K562 (cell line): ENCODE data around the gene ZFAND2A. TPM values are rescaled to one million over a fixed set of nuclear protein-coding genes. Genes with fewer than 3 reads are reported as not detected.

Source experiments
- ATAC-seq: fragments of 200-7000 bp; cut with Tn5 transposase; 3 replicates; pipeline ENCODE4 v1.9.1; 2020; ENCODE audit warnings: moderate library complexity
- BruUV-seq: library from RNA; stranded (reverse); fragments of 400-500 nt; replicated peaks from 2 replicates; lab custom pipeline; 2021; lab: Mats Ljungman, UMichigan
- CTCF ChIA-PET: fragments of 300-600 bp; formaldehyde crosslinking; extraction: SDS; loops from one replicate; lab custom pipeline; 2021; ENCODE audit warnings: low intra/inter-chr PET ratio; lab: Yijun Ruan, JAX
- POLR2A ChIA-PET: fragments of 300-600, 350-650 bp; sonication (Branson Sonifier 250); formaldehyde crosslinking; extraction: SDS; loops from one replicate; lab custom pipeline; 2021; ENCODE audit warnings: antibody characterized with exemption, inconsistent platforms; lab: Yijun Ruan, JAX
- DNase-seq, 4 experiments: peaks; one replicate each; pipeline versions ENCODE4 v3.0.0 to v3.0.0-alpha.2; 2011 to 2018; ENCODE audit warnings: low spot score in 3 of 4, mixed read lengths in 3 of 4; ENCODE audit errors: extremely low read depth in 1 of 4
- FAIRE-seq: peaks from 2 replicates; lab custom pipeline; 2011; peaks lifted over from hg19 to GRCh38; lab: Jason Lieb, UNC
- H2AFZ ChIP-seq: 2 replicates; pipeline ENCODE4 v1.6.0; 2011; ENCODE audit warnings: low read depth, low read length, control low read depth, inconsistent platforms
- H3K27ac ChIP-seq: fragments of 200-600 bp; 3 replicates; pipeline ENCODE4 v1.8.0; 2011; ENCODE audit warnings: low read depth, mild to moderate bottlenecking, control low read depth, inconsistent platforms, low read length, moderate library complexity, mixed read lengths; ENCODE audit errors: extremely low read depth
- H3K27me3 ChIP-seq, 2 experiments: fragments of 300-600 bp in 1 of 2; 2 replicates in 1 of 2; 3 replicates in 1 of 2; pipeline versions ENCODE4 v1.6.0 to v1.8.0; 2011; ENCODE audit warnings: inconsistent platforms in 2 of 2, low read length in 2 of 2, mild to moderate bottlenecking in 1 of 2, mixed read lengths in 1 of 2, moderate library complexity in 1 of 2; ENCODE audit not compliant: control insufficient read depth in 2 of 2, insufficient read depth in 2 of 2
- H3K36me3 ChIP-seq: fragments of 300-600 bp; 3 replicates; pipeline ENCODE4 v1.8.0; 2011; ENCODE audit warnings: mild to moderate bottlenecking, low read length, inconsistent platforms; ENCODE audit not compliant: control insufficient read depth, insufficient read depth
- H3K4me1 ChIP-seq, 2 experiments: fragments of 200-600 bp in 1 of 2; replicated peaks in 1 of 2; 2 replicates in 1 of 2; 3 replicates in 1 of 2; pipeline versions ENCODE4 v1.5.1 to v1.8.0; 2011; ENCODE audit warnings: inconsistent platforms in 2 of 2, low read length in 2 of 2, mild to moderate bottlenecking in 1 of 2, mixed read lengths in 1 of 2, moderate library complexity in 1 of 2; ENCODE audit not compliant: control insufficient read depth in 2 of 2, insufficient read depth in 2 of 2
- H3K4me2 ChIP-seq: 2 replicates; pipeline ENCODE4 v1.6.1; 2011; ENCODE audit warnings: low read length, control low read depth, inconsistent platforms, mixed read lengths; ENCODE audit not compliant: insufficient read depth
- H3K4me3 ChIP-seq: fragments of 200-600 bp; sonication (generic), shearing (Covaris generic); 2 replicates; pipeline ENCODE4 v1.5.1; 2016; ENCODE audit warnings: control low read depth, inconsistent platforms
- H3K79me2 ChIP-seq: fragments of 200-600 bp; 3 replicates; pipeline ENCODE4 v1.8.0; 2011; ENCODE audit warnings: low read length, inconsistent platforms; ENCODE audit not compliant: control insufficient read depth, insufficient read depth
- H3K9ac ChIP-seq, 2 experiments: 2 replicates each; pipeline versions ENCODE4 v1.6.0 to v1.6.1; 2011; ENCODE audit warnings: low read depth in 2 of 2, low read length in 2 of 2, control low read depth in 1 of 2, inconsistent platforms in 1 of 2, mild to moderate bottlenecking in 1 of 2, mixed read lengths in 1 of 2; ENCODE audit not compliant: insufficient read depth in 1 of 2
- H3K9me1 ChIP-seq: one replicate; pipeline ENCODE4 v1.6.0; 2011; ENCODE audit warnings: inconsistent platforms, mild to moderate bottlenecking, low read length, moderate library complexity; ENCODE audit not compliant: control insufficient read depth, insufficient read depth
- H3K9me3 ChIP-seq: replicated peaks from 2 replicates; pipeline ENCODE4 v1.5.1; 2011; ENCODE audit warnings: low read depth, low read length, inconsistent platforms; ENCODE audit not compliant: control insufficient read depth, insufficient read depth
- H4K20me1 ChIP-seq: replicated peaks from 2 replicates; pipeline ENCODE4 v1.6.1; 2011; ENCODE audit warnings: low read length, inconsistent platforms, mixed read lengths; ENCODE audit not compliant: control insufficient read depth, insufficient read depth
- ARID3A ChIP-seq: IDR thresholded peaks from 2 replicates; pipeline ENCODE4 v1.6.1; 2012; ENCODE audit warnings: low read depth, low read length, improper control_type of control experiment, borderline replicate concordance
- ASH1L ChIP-seq: fragments of 450-650 bp; IDR thresholded peaks from 2 replicates; pipeline ENCODE4 v1.6.1; 2018; ENCODE audit warnings: borderline replicate concordance, mild to moderate bottlenecking, low read depth; ENCODE audit not compliant: partially characterized antibody
- ATF6 ChIP-seq: sonication (generic); formaldehyde crosslinking; IDR thresholded peaks from 2 replicates; pipeline ENCODE4 v1.4.0; 2020; ENCODE audit warnings: mild to moderate bottlenecking, missing genetic modification reagents
- DLX4 ChIP-seq: fragments of 250-450 bp; sonication (Bioruptor Pico); IDR thresholded peaks from 2 replicates; pipeline ENCODE4 v1.6.1; 2021; ENCODE audit warnings: mild to moderate bottlenecking
- FOXJ3 ChIP-seq: sonication (generic); formaldehyde crosslinking; IDR thresholded peaks from 2 replicates; pipeline ENCODE4 v1.4.0; 2020; ENCODE audit warnings: mild to moderate bottlenecking, missing genetic modification reagents
- FOXK1 ChIP-seq: sonication (generic); formaldehyde crosslinking; IDR thresholded peaks from 2 replicates; pipeline ENCODE4 v1.8.0; 2022; ENCODE audit warnings: missing genetic modification reagents, mild to moderate bottlenecking, borderline replicate concordance
- GTF2F1 ChIP-seq: IDR thresholded peaks from 2 replicates; pipeline ENCODE4 v1.6.1; 2011; ENCODE audit warnings: low read depth, low read length, improper control_type of control experiment
- HNRNPUL1 ChIP-seq: fragments of 200-400 bp; formaldehyde crosslinking; IDR thresholded peaks from 2 replicates; pipeline ENCODE4 v1.6.1; 2017; ENCODE audit warnings: low read length
- JUND ChIP-seq, 2 experiments: IDR thresholded peaks; 2 replicates in 1 of 2; 3 replicates in 1 of 2; pipeline ENCODE4 v1.6.1; 2011; ENCODE audit warnings: borderline replicate concordance in 2 of 2, low read depth in 2 of 2, low read length in 2 of 2, improper control_type of control experiment in 1 of 2, missing biosample characterization in 1 of 2, missing genetic modification characterization in 1 of 2, missing genetic modification reagents in 1 of 2
- KLF10 ChIP-seq: fragments of 250-450 bp; sonication (Bioruptor Pico); IDR thresholded peaks from 2 replicates; pipeline ENCODE4 v1.6.1; 2021; ENCODE audit warnings: matching md5 sums
- MEF2A ChIP-seq: IDR thresholded peaks from 2 replicates; pipeline ENCODE4 v1.6.1; 2011; ENCODE audit warnings: low read depth, mild to moderate bottlenecking, low read length, moderate library complexity; ENCODE audit not compliant: control insufficient read depth
- SAFB2 ChIP-seq: fragments of 200-400 bp; formaldehyde crosslinking; IDR thresholded peaks from 2 replicates; pipeline ENCODE4 v1.6.1; 2018; ENCODE audit warnings: borderline replicate concordance, low read length, low read depth, moderate library complexity; ENCODE audit not compliant: severe bottlenecking
- SAP30 ChIP-seq: fragments of 200-600 bp; sonication (generic); IDR thresholded peaks from 2 replicates; pipeline ENCODE4 v1.6.1; 2012; ENCODE audit warnings: borderline replicate concordance, low read depth, mild to moderate bottlenecking, moderate library complexity, low read length, control low read depth, inconsistent platforms; ENCODE audit not compliant: insufficient read depth, poor library complexity, severe bottlenecking
- SIN3A ChIP-seq, 2 experiments: fragments of 150-350 bp in 1 of 2; IDR thresholded peaks; 2 replicates each; pipeline ENCODE4 v1.6.1; 2011 to 2016; ENCODE audit warnings: borderline replicate concordance in 2 of 2, low read depth in 2 of 2, low read length in 2 of 2, mild to moderate bottlenecking in 2 of 2, moderate library complexity in 2 of 2; ENCODE audit not compliant: control insufficient read depth in 1 of 2
- TRIM24 ChIP-seq, 2 experiments: fragments of 450-650 bp; IDR thresholded peaks; 2 replicates each; pipeline ENCODE4 v1.6.1; 2016
- ZNF408 ChIP-seq: fragments of 250-450 bp; sonication (Bioruptor Pico); IDR thresholded peaks from 2 replicates; pipeline ENCODE4 v1.4.0; 2020; ENCODE audit warnings: low read depth, mild to moderate bottlenecking, moderate library complexity
- ZNF79 ChIP-seq: fragments of 250-450 bp; sonication (Bioruptor Pico); IDR thresholded peaks from 2 replicates; pipeline ENCODE4 v1.4.0; 2020; ENCODE audit warnings: low read depth, mild to moderate bottlenecking, moderate library complexity
- WGBS: fragments of 100-300 bp; shearing (Covaris generic); methylation state at CpG from one replicate; pipeline ENCODE4 v1.1.6; 2016; ENCODE audit warnings: low coverage, mixed read lengths; ENCODE audit not compliant: insufficient coverage; ENCODE audit errors: missing lambda C conversion rate; 5-methylcytosine and 5-hydroxymethylcytosine counted together
- in situ Hi-C: fragments of 300-500 bp; cut with MboI; formaldehyde crosslinking; loops from 4 replicates; pipeline ENCODE4 v1.15.0; 2018; ENCODE audit warnings: inconsistent platforms, mixed read lengths
- intact Hi-C: fragments of 100-400 bp; cut with micrococcal nuclease; formaldehyde crosslinking; loops from 2 replicates; pipeline ENCODE4 v1.14.2; 2022
- polyA plus RNA-seq, 8 experiments: library from polyadenylated mRNA; depleted of rRNA in 4 of 8; stranded (reverse) in 5 of 8; unstranded in 3 of 8; fragments of >200 nt; fragmentation: Nextera tagmentation in 2 of 8; fragmentation: Illumina TruSeq in 1 of 8; extraction: Ambion mirVana in 2 of 8; extraction: Trizol in 1 of 8; gene quantifications; 2 replicates each; pipeline versions ENCODE4 v1.2.1 to v1.2.3, GENCODE V29; 2011 to 2014; ENCODE audit warnings: inconsistent platforms in 1 of 8, missing spikeins in 1 of 8
- total RNA-seq, 7 experiments: library from RNA; depleted of rRNA in 6 of 7; stranded (reverse); fragments of >200 nt in 6 of 7; fragmentation: Illumina TruSeq in 2 of 7; extraction: Trizol in 2 of 7; gene quantifications; 2 replicates each; pipeline versions ENCODE4 v1.2.1 to v1.2.3, GENCODE V29; 2011 to 2021; ENCODE audit warnings: low replicate concordance in 1 of 7

The ZFAND2A gene
- total and polyA plus RNA-seq, 9 of the 15 experiments (the other 6 are each of a cell fraction or from before 2014, with no cell fraction given), result 16.8 to 56.8 (median 26.1) TPM

GRCh38 chr7:1204460-1205140 lies 44.6 kb upstream of the ZFAND2A start:
- Histone ChIP-seq H3K9me1 (no peaks in the 10 kb centered on the region), H3K36me3 (no peaks in the 10 kb centered on the region), H2AFZ (no peak overlapping the region), H3K4me3 (no peak overlapping the region), H3K9me3 (no peaks in the 10 kb centered on the region), H3K27ac (no peak overlapping the region), H3K4me2 (no peak overlapping the region), H3K4me1 (peaks cover 0 to 6% of the 10 kb centered on the region in 2 experiments; a peak in 2 of 5 replicates), H3K27me3 (peaks cover 19 to 61% of the 10 kb centered on the region in 2 experiments), H4K20me1 (no peaks in the 10 kb centered on the region), H3K9ac (no peak overlapping the region), H3K79me2 (no peaks in the 10 kb centered on the region)
- 11% methylated on average over 19 of the region's 19 CpGs for WGBS
- ATAC-seq, result no peak
- no TSS peak for BruUV-seq
- intact Hi-C loops, result no loop called here
- no peak for FAIRE-seq
- CTCF ChIA-PET, result no interaction called here
- in situ Hi-C loops, result no loop called here
- POLR2A ChIA-PET, result interaction anchor here (1.0 kb wide), 1 partner anchor 10 kb away, joined by 5 read pairs; no protein-coding TSS in a partner anchor
- no peak for DNase-seq
- TF ChIP-seq SAP30 (no peak), GTF2F1 (no peak), ASH1L (no peak), ATF6 (CRISPR knock-in tag) (no peak), ZNF408 (no peak), FOXK1 (CRISPR knock-in tag) (no peak), ZNF79 (CRISPR knock-in tag) (no peak), ARID3A (no peak), KLF10 (CRISPR knock-in tag) (no peak), FOXJ3 (CRISPR knock-in tag) (no peak), MEF2A (no peak), HNRNPUL1 (no peak), TRIM24 (IDR thresholded peaks at IDR 0.05) (no peak), DLX4 (CRISPR knock-in tag) (no peak), SIN3A (IDR thresholded peaks at IDR 0.05; ENCODE audit: borderline replicate concordance in 2 of 2, control insufficient read depth in 1 of 2, low read depth in 2 of 2, low read length in 2 of 2) (no peak), SAFB2 (no peak), JUND (IDR thresholded peaks at IDR 0.05; ENCODE audit: borderline replicate concordance, low read depth, low read length) (no peak), JUND (tag; IDR thresholded peaks at IDR 0.05; ENCODE audit: borderline replicate concordance, low read depth, low read length) (no peak)
